GM10248 (cell line): ENCODE results near the gene ACBD4.

Source experiments
- CTCF ChIA-PET: fragments of 300-600 bp; sonication (Branson Sonifier 250); formaldehyde crosslinking; extraction: SDS; loops from one replicate; lab custom pipeline; 2021; ENCODE audit warnings: antibody characterized with exemption; lab: Yijun Ruan, JAX
- POLR2A ChIA-PET: fragments of 350-650 bp; sonication (Branson Sonifier 250); formaldehyde crosslinking; extraction: SDS; loops from one replicate; lab custom pipeline; 2020; ENCODE audit warnings: antibody characterized with exemption; lab: Yijun Ruan, JAX
- DNase-seq: peaks from one replicate; pipeline ENCODE4 v3.0.0; 2012; ENCODE audit errors: extremely low spot score
- TF ChIP-seq, protein P1 (sequence below): IDR thresholded peaks from 2 replicates; pipeline ENCODE4 v1.5.1; 2012; ENCODE audit warnings: mild to moderate bottlenecking, low read depth; ENCODE audit errors: extremely low read depth, missing control alignments, control extremely low read depth

The ACBD4 gene

DNA sequence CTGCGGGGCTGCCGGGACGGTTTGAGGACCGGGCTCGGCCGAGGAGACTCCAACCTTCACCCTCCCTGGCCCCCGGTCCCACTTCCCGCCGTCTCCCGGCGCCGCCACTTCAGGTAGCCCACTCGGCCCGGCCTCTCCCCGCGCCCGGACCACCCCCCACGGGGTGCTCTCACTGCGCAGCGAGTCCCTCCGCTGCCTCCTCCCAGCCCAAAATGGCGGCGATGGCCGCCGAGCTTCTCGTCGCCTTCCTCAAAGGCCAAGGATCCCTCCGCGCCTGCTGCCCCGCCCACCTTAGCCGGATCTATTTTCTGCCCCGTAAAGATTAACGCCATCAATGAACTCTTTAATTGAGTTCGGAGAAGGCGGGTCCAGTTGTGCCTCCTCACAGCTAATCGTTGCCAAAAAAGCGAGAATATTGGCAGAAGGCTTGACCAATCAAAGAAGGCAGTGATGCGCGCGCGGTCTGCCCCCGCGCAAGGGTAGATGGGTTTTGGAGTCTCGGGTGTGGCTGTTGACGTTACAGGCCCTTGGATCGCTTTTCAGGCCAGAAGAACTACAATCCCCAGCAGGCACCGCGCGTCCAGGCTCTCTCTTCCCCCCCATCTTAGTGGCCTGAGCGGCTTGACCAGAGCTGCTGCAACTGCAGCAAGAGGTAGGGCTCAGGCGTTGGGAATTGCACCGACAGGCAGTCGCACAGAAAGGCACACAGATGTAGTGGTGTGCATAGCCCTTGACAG, 26.0 kb downstream of the ACBD4 start, which contains the start of gene HEXIM2:
Gene HEXIM2 (plus strand): TSS at position 588 of the 737 bp plus-strand sequence. CDS start 919 bp downstream, outside the sequence.
- POLR2A ChIA-PET: interaction anchor here (0.5 to 7.0 kb wide), 11 partner anchors 11 to 449 kb away, joined by 3 to 332 read pairs (median 4); partner anchors contain the start of genes ACBD4 and HEXIM1
- CTCF ChIA-PET: interaction anchor here (1.0 to 7.6 kb wide), 9 partner anchors 10 to 116 kb away, joined by 3 to 131 read pairs (median 6); partner anchors contain the start of genes ACBD4 and HEXIM1
- TF ChIP-seq, protein P1, sequence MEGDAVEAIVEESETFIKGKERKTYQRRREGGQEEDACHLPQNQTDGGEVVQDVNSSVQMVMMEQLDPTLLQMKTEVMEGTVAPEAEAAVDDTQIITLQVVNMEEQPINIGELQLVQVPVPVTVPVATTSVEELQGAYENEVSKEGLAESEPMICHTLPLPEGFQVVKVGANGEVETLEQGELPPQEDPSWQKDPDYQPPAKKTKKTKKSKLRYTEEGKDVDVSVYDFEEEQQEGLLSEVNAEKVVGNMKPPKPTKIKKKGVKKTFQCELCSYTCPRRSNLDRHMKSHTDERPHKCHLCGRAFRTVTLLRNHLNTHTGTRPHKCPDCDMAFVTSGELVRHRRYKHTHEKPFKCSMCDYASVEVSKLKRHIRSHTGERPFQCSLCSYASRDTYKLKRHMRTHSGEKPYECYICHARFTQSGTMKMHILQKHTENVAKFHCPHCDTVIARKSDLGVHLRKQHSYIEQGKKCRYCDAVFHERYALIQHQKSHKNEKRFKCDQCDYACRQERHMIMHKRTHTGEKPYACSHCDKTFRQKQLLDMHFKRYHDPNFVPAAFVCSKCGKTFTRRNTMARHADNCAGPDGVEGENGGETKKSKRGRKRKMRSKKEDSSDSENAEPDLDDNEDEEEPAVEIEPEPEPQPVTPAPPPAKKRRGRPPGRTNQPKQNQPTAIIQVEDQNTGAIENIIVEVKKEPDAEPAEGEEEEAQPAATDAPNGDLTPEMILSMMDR: no peak
- peak; percentile 97 for DNase-seq

DNA sequence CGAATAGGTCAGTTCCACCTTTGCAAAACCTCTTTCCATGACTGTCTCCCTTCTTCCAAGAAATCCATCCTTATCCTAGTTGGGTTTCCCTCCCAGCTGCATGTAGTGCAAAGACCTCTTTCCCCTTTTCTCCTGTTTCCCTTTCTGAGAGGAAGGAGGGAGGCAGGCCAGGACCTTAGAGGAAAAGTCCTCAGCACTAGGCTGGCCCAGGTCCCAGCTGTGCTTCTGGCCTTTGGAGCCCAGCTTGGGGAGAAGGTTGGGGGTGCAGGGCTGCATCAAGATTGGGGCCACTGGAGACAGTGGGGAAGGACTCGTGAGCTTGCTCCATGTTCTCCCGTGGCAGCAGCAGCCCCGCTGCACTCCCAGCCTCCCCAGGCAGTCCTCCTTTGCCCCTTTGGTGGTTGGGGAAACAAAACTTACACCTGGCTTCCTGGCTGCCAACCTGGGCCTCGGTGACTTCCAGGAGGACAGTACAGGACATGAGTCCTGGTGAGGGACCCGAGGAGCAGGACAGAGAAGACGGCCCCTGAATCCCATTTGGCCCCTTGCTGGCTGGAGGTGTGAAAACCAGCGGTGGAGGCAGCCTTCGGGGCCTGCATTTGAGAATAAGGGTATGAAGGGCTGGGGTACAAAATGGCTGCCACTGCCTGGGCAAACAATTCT, 26.7 kb downstream of the ACBD4 start:
- TF ChIP-seq, protein P1: no peak
- ChIA-PET CTCF (interaction anchor here (1.0 to 7.6 kb wide), 8 partner anchors 9 to 115 kb away, joined by 3 to 131 read pairs (median 10); partner anchors contain the start of genes ACBD4 and HEXIM1), POLR2A (interaction anchor here (0.6 to 7.0 kb wide), 6 partner anchors 12 to 162 kb away, joined by 3 to 332 read pairs (median 6); partner anchors contain the start of genes ACBD4 and HEXIM1)
- no peak for DNase-seq

DNA sequence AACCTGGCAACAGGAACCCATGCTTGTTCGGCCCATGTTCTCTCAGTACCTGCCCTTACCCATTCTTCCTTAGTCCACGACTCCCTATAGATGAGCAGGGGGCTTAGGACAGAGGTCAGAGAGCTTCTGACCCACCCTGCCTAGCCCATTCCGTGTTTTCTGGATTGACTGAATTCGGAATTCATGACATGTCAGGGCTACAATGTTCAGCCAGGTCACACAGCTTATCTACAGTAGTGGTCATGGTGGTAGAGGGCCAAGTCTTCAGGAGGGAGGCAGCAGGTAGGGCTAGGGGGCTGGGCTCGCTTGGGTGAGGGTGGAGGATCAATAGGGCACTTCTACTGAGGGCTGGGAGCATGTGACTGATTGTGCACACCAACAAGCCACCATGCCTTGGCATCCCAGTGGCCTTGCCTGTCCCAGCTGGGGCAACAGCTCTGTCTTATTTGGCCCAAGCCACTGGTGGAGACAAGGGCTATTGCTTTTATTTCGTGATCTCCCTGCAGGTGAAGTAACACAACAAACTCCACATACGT, 29.3 kb downstream of the ACBD4 start:
- no peak for DNase-seq
- TF ChIP-seq, protein P1: no peak
- POLR2A ChIA-PET: interaction anchor here (0.5 kb wide), 1 partner anchor 1693 kb away, joined by 6 read pairs; no protein-coding TSS in a partner anchor
- CTCF ChIA-PET: interaction anchor here (1.0 to 7.6 kb wide), 5 partner anchors 9 to 33 kb away, joined by 3 to 131 read pairs (median 16); partner anchors contain the start of genes ACBD4, HEXIM1 and PLCD3

DNA sequence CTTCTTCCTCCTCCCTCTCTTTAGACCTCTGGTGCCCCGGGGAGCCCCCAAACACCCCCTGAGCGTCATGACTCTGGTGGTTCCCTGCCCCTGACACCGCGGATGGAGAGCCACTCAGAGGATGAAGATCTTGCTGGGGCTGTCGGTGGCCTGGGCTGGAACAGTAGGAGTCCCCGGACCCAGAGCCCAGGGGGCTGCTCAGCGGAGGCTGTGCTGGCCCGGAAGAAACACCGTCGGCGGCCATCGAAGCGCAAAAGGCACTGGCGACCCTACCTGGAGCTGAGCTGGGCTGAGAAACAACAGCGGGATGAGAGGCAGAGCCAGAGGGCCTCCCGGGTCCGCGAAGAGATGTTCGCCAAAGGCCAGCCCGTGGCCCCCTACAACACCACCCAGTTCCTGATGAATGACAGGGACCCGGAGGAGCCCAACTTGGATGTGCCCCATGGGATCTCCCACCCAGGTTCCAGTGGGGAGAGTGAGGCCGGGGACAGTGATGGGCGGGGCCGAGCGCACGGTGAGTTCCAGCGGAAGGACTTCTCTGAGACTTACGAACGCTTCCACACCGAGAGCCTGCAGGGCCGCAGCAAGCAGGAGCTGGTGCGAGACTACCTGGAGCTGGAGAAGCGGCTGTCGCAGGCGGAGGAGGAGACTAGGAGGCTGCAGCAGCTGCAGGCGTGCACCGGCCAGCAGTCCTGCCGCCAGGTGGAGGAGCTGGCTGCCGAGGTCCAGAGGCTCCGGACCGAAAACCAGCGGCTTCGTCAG, 33.7 kb downstream of the ACBD4 start:
- POLR2A ChIA-PET: interaction anchor here (2.0 kb wide), 1 partner anchor 21 kb away, joined by 13 read pairs; the partner anchor contains the start of gene HEXIM1
- CTCF ChIA-PET: interaction anchor here (0.9 to 5.8 kb wide), 5 partner anchors 7 to 34 kb away, joined by 3 to 41 read pairs (median 7); partner anchors contain the start of genes ACBD4 and HEXIM2
- TF ChIP-seq, protein P1: no peak
- no peak for DNase-seq

GRCh38 chr17:45170280-45170930, 34.9 kb downstream of the ACBD4 start:
- ChIA-PET CTCF (interaction anchor here (0.7 to 5.8 kb wide), 5 partner anchors 8 to 49 kb away, joined by 3 to 41 read pairs (median 3); partner anchors contain the start of genes ACBD4 and HEXIM2), POLR2A (interaction anchor here (1.0 to 2.0 kb wide), 2 partner anchors 12 to 22 kb away, joined by 3 to 13 read pairs; partner anchors contain the start of gene HEXIM1)
- TF ChIP-seq, protein P1: no peak
- DNase-seq: no peak
